WTC11 (cell line): Measurements from ENCODE around the gene RASGEF1C. TPM values are rescaled to one million over a fixed set of nuclear protein-coding genes. Genes with fewer than 3 reads are reported as not detected.

Experiments
- ATAC-seq: fragments of 200-7000 bp; cut with Tn5 transposase; 2 replicates; pipeline ENCODE4 v1.10.0; 2021; ENCODE audit warnings: mild to moderate bottlenecking, moderate library complexity
- CTCF ChIA-PET: fragments of 300-600 bp; sonication (Branson Sonifier 250); formaldehyde crosslinking; loops from one replicate; lab custom pipeline; 2021; ENCODE audit warnings: antibody characterized with exemption; lab: Charles Lee
- POLR2A ChIA-PET: fragments of 350-600 bp; sonication (Branson Sonifier 250); formaldehyde crosslinking; loops from one replicate; lab custom pipeline; 2021; ENCODE audit warnings: antibody characterized with exemption; lab: Charles Lee
- DNase-seq: peaks from one replicate; pipeline ENCODE4 v3.0.0; 2021; ENCODE audit warnings: low spot score
- H3K27ac Mint-ChIP-seq: 2 replicates; pipeline ENCODE4 v1.8.0; 2021; ENCODE audit warnings: mixed read lengths
- H3K27me3 Mint-ChIP-seq: 2 replicates; pipeline ENCODE4 v1.8.0; 2021; ENCODE audit warnings: low read depth, mild to moderate bottlenecking, moderate library complexity, mixed read lengths
- H3K36me3 Mint-ChIP-seq: 2 replicates; pipeline ENCODE4 v1.8.0; 2021; ENCODE audit warnings: mixed read lengths
- H3K4me1 Mint-ChIP-seq: 2 replicates; pipeline ENCODE4 v1.8.0; 2022; ENCODE audit warnings: mixed read lengths
- H3K4me3 Mint-ChIP-seq: 2 replicates; pipeline ENCODE4 v1.8.0; 2021; ENCODE audit warnings: mild to moderate bottlenecking, moderate library complexity, mixed read lengths
- H3K9me3 Mint-ChIP-seq: 2 replicates; pipeline ENCODE4 v1.8.0; 2021; ENCODE audit warnings: mixed read lengths
- ATF1 ChIP-seq: sonication (generic); formaldehyde crosslinking; IDR thresholded peaks from 2 replicates; pipeline ENCODE4 v1.8.1; 2023; ENCODE audit warnings: mild to moderate bottlenecking, moderate library complexity, missing genetic modification reagents
- CBFB ChIP-seq: sonication (generic); formaldehyde crosslinking; IDR thresholded peaks from 2 replicates; pipeline ENCODE4 v1.8.1; 2022; ENCODE audit warnings: mild to moderate bottlenecking, low read depth, missing genetic modification reagents
- CREB1 ChIP-seq: sonication (generic); formaldehyde crosslinking; IDR thresholded peaks from 2 replicates; pipeline ENCODE4 v1.8.0; 2023; ENCODE audit warnings: mild to moderate bottlenecking, missing genetic modification reagents
- E2F5 ChIP-seq: sonication (generic); formaldehyde crosslinking; IDR thresholded peaks from 2 replicates; pipeline ENCODE4 v1.8.1; 2022; ENCODE audit warnings: mild to moderate bottlenecking, moderate library complexity, missing genetic modification reagents
- GABPB1 ChIP-seq: sonication (generic); formaldehyde crosslinking; IDR thresholded peaks from 2 replicates; pipeline ENCODE4 v1.8.1; 2023; ENCODE audit warnings: mild to moderate bottlenecking, missing genetic modification reagents
- HMGXB4 ChIP-seq: sonication (generic); formaldehyde crosslinking; IDR thresholded peaks from 2 replicates; pipeline ENCODE4 v1.8.1; 2023; ENCODE audit warnings: mild to moderate bottlenecking, moderate library complexity, missing genetic modification reagents
- IRF1 ChIP-seq: sonication (generic); formaldehyde crosslinking; IDR thresholded peaks from 2 replicates; pipeline ENCODE4 v1.8.0; 2023; ENCODE audit warnings: missing genetic modification reagents
- IRF2 ChIP-seq: sonication (generic); formaldehyde crosslinking; IDR thresholded peaks from 2 replicates; pipeline ENCODE4 v1.8.0; 2022; ENCODE audit warnings: low read depth, missing genetic modification reagents, borderline replicate concordance
- JUN ChIP-seq: sonication (generic); formaldehyde crosslinking; IDR thresholded peaks from 2 replicates; pipeline ENCODE4 v1.8.0; 2023; ENCODE audit warnings: mild to moderate bottlenecking, missing genetic modification reagents
- KAT7 ChIP-seq: sonication (generic); formaldehyde crosslinking; IDR thresholded peaks from 2 replicates; pipeline ENCODE4 v1.8.1; 2023; ENCODE audit warnings: missing genetic modification reagents, mild to moderate bottlenecking, borderline replicate concordance
- MYBL2 ChIP-seq: sonication (generic); formaldehyde crosslinking; IDR thresholded peaks from 2 replicates; pipeline ENCODE4 v1.8.1; 2023; ENCODE audit warnings: mild to moderate bottlenecking, moderate library complexity, missing genetic modification reagents
- NR1H2 ChIP-seq: sonication (generic); formaldehyde crosslinking; IDR thresholded peaks from 2 replicates; pipeline ENCODE4 v1.9.0; 2021; ENCODE audit warnings: mild to moderate bottlenecking, moderate library complexity, missing genetic modification reagents
- OVOL2 ChIP-seq: fragments of 250-450 bp; sonication (Bioruptor Pico); IDR thresholded peaks from 2 replicates; pipeline ENCODE4 v1.9.0; 2021; ENCODE audit warnings: mild to moderate bottlenecking, borderline replicate concordance
- TP53 ChIP-seq: sonication (generic); formaldehyde crosslinking; IDR thresholded peaks from 2 replicates; pipeline ENCODE4 v1.8.1; 2023; ENCODE audit warnings: mild to moderate bottlenecking, missing genetic modification reagents
- ZBTB43 ChIP-seq: sonication (generic); formaldehyde crosslinking; IDR thresholded peaks from 2 replicates; pipeline ENCODE4 v1.8.1; 2023; ENCODE audit warnings: mild to moderate bottlenecking, missing genetic modification reagents
- ZNF121 ChIP-seq: sonication (generic); formaldehyde crosslinking; IDR thresholded peaks from 2 replicates; pipeline ENCODE4 v1.8.0; 2023; ENCODE audit warnings: missing genetic modification reagents
- ZNF138 ChIP-seq: sonication (generic); formaldehyde crosslinking; conservative IDR thresholded peaks from 2 replicates; pipeline ENCODE4 v1.8.1; 2022; ENCODE audit warnings: mild to moderate bottlenecking, moderate library complexity, missing genetic modification reagents
- ZNF219 ChIP-seq: sonication (generic); formaldehyde crosslinking; IDR thresholded peaks from 2 replicates; pipeline ENCODE4 v1.8.0; 2023; ENCODE audit warnings: missing genetic modification reagents, mild to moderate bottlenecking, borderline replicate concordance
- ZNF263 ChIP-seq: sonication (generic); formaldehyde crosslinking; IDR thresholded peaks from 2 replicates; pipeline ENCODE4 v1.8.1; 2022; ENCODE audit warnings: low read depth, mild to moderate bottlenecking, moderate library complexity, missing genetic modification reagents
- ZNF317 ChIP-seq: sonication (generic); formaldehyde crosslinking; IDR thresholded peaks from 2 replicates; pipeline ENCODE4 v1.8.1; 2023; ENCODE audit warnings: low read depth, mild to moderate bottlenecking, moderate library complexity, missing genetic modification reagents, borderline replicate concordance
- ZNF396 ChIP-seq: fragments of 250-450 bp; sonication (Bioruptor Pico); IDR thresholded peaks from 2 replicates; pipeline ENCODE4 v1.8.0; 2021; ENCODE audit warnings: mild to moderate bottlenecking, moderate library complexity, borderline replicate concordance
- ZNF416 ChIP-seq: fragments of 250-450 bp; sonication (Bioruptor Pico); IDR thresholded peaks from 2 replicates; pipeline ENCODE4 v1.9.0; 2021; ENCODE audit warnings: mild to moderate bottlenecking, inconsistent platforms
- ZNF423 ChIP-seq: fragments of 250-450 bp; sonication (Bioruptor Pico); IDR thresholded peaks from 2 replicates; pipeline ENCODE4 v2.1.2; 2022; ENCODE audit warnings: mild to moderate bottlenecking, moderate library complexity
- total RNA-seq: library from RNA; stranded (reverse); gene quantifications from 3 replicates; pipeline ENCODE4 v1.2.3, GENCODE V29; 2021
- TF ChIP-seq, protein P1 (sequence below): fragments of 250-450 bp; sonication (Bioruptor Pico); conservative IDR thresholded peaks from 2 replicates; pipeline ENCODE4 v1.9.0; 2021; ENCODE audit warnings: mild to moderate bottlenecking
- TF ChIP-seq, protein P2 (sequence below): sonication (generic); formaldehyde crosslinking; conservative IDR thresholded peaks from 2 replicates; pipeline ENCODE4 v1.8.1; 2022; ENCODE audit warnings: mild to moderate bottlenecking, missing genetic modification reagents
- TF ChIP-seq, protein P3 (sequence below): sonication (generic); formaldehyde crosslinking; IDR thresholded peaks from 2 replicates; pipeline ENCODE4 v1.8.0; 2022; ENCODE audit warnings: mild to moderate bottlenecking, missing genetic modification reagents

Gene RASGEF1C
- total RNA-seq, 1 experiment from 2014 or later: 0.96 TPM

GRCh38 chr5:180143656-180144364, 65.2 kb downstream of the RASGEF1C start:
- Mint-ChIP-seq H3K4me1 (no peaks in the 10 kb centered on the region), H3K27me3 (peaks cover under 1% of the 10 kb centered on the region; the same call in 1 of the 2 replicates), H3K4me3 (no peak overlapping the region), H3K27ac (no peak overlapping the region), H3K36me3 (no peaks in the 10 kb centered on the region), H3K9me3 (peaks cover 18% of the 10 kb centered on the region)
- DNase-seq (no peak), ATAC-seq (no peak)
- POLR2A ChIA-PET: no interaction called here
- TF ChIP-seq ZNF396 (CRISPR knock-in tag) (no peak), ZNF121 (CRISPR knock-in tag) (no peak), OVOL2 (CRISPR knock-in tag) (no peak), NR1H2 (CRISPR knock-in tag) (no peak), ZNF416 (CRISPR knock-in tag) (no peak), CBFB (no peak), ZNF219 (no peak), ZBTB43 (CRISPR knock-in tag) (no peak), ZNF138 (CRISPR knock-in tag) (no peak), CREB1 (CRISPR knock-in tag) (no peak), IRF2 (CRISPR knock-in tag) (no peak), ZNF263 (no peak)
- CTCF ChIA-PET: interaction anchor here (0.8 kb wide), 1 partner anchor 13 kb away, joined by 4 read pairs; no protein-coding TSS in a partner anchor

GRCh38 chr5:180142824-180143610, 66.0 kb downstream of the RASGEF1C start:
- Mint-ChIP-seq H3K9me3 (peaks cover 18% of the 10 kb centered on the region), H3K27me3 (peaks cover 3% of the 10 kb centered on the region; the same call in 1 of the 2 replicates), H3K36me3 (no peaks in the 10 kb centered on the region), H3K4me1 (no peaks in the 10 kb centered on the region), H3K4me3 (no peak overlapping the region), H3K27ac (no peak overlapping the region)
- ChIA-PET POLR2A (no interaction called here), CTCF (interaction anchor here (0.8 kb wide), 1 partner anchor 13 kb away, joined by 4 read pairs; no protein-coding TSS in a partner anchor)
- no peak for DNase-seq
- ATAC-seq: no peak
- TF ChIP-seq, protein P1, sequence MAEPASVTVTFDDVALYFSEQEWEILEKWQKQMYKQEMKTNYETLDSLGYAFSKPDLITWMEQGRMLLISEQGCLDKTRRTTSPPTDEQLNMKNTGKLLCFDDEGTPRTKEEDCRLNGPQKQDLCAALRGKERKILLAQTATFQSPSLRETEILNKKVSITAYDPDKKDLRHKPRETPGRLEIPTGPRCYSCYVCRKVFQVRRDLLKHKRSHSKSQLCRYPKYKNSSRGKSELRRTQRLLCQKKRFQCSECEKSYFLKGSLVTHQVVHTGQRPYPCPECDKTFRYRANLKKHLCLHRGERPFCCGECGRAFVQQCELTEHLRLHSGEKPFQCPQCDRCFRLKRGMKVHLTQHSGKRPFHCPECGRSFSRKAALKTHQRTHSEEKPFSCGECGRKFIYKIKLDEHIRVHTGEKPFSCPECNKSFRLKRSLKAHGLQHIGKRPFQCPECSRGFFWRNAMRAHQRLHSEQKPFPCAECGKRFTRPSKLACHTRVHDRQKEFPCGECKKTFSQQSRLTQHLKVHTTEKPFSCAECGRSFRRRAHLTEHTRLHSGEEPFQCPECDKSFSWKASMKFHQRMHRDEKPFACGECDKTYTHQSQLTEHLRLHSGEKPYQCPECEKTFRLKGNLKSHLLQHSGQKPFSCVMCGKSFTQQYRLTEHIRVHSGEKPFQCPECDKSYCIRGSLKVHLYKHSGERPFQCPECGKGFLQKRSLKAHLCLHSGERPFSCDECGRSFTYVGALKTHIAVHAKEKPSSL: no peak
- TF ChIP-seq HMGXB4 (CRISPR knock-in tag): no peak
- no peak for TF ChIP-seq ZNF423 (CRISPR knock-in tag)
- no peak for TF ChIP-seq ATF1 (CRISPR knock-in tag)
- TF ChIP-seq IRF1 (CRISPR knock-in tag): no peak
- TF ChIP-seq ZNF317 (CRISPR knock-in tag): no peak
- no peak for TF ChIP-seq ZNF219
- no peak for TF ChIP-seq GABPB1 (CRISPR knock-in tag)
- TF ChIP-seq MYBL2 (CRISPR knock-in tag): no peak
- no peak for TF ChIP-seq E2F5 (CRISPR knock-in tag)
- TF ChIP-seq TP53: no peak
- no peak for TF ChIP-seq KAT7 (CRISPR knock-in tag)
- TF ChIP-seq JUN (CRISPR knock-in tag): no peak
- TF ChIP-seq, protein P2, sequence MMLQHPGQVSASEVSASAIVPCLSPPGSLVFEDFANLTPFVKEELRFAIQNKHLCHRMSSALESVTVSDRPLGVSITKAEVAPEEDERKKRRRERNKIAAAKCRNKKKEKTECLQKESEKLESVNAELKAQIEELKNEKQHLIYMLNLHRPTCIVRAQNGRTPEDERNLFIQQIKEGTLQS: no peak
- TF ChIP-seq, protein P3, sequence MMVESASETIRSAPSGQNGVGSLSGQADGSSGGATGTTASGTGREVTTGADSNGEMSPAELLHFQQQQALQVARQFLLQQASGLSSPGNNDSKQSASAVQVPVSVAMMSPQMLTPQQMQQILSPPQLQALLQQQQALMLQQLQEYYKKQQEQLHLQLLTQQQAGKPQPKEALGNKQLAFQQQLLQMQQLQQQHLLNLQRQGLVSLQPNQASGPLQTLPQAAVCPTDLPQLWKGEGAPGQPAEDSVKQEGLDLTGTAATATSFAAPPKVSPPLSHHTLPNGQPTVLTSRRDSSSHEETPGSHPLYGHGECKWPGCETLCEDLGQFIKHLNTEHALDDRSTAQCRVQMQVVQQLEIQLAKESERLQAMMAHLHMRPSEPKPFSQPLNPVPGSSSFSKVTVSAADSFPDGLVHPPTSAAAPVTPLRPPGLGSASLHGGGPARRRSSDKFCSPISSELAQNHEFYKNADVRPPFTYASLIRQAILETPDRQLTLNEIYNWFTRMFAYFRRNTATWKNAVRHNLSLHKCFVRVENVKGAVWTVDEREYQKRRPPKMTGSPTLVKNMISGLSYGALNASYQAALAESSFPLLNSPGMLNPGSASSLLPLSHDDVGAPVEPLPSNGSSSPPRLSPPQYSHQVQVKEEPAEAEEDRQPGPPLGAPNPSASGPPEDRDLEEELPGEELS (CRISPR knock-in tag): no peak
